HEK293 (cell line): ENCODE results near the gene MAP3K5.

Experiments used
- CTCF ChIP-seq: fragments of 450-650 bp; formaldehyde crosslinking; IDR thresholded peaks from 2 replicates; pipeline ENCODE4 v1.5.1; 2016; ENCODE audit warnings: missing biosample characterization, missing genetic modification characterization
- REST ChIP-seq: fragments of 450-650 bp; formaldehyde crosslinking; IDR thresholded peaks from 2 replicates; pipeline ENCODE4 v1.5.1; 2016; ENCODE audit warnings: missing biosample characterization, missing genetic modification characterization
- ZBTB1 ChIP-seq: fragments of 450-650 bp; formaldehyde crosslinking; IDR thresholded peaks from 2 replicates; pipeline ENCODE4 v1.5.1; 2016; ENCODE audit warnings: missing biosample characterization, missing genetic modification characterization
- ZBTB21 ChIP-seq: fragments of 450-650 bp; formaldehyde crosslinking; IDR thresholded peaks from 2 replicates; pipeline ENCODE4 v1.5.1; 2017; ENCODE audit warnings: missing biosample characterization, missing genetic modification characterization
- ZBTB49 ChIP-seq: fragments of 450-650 bp; formaldehyde crosslinking; IDR thresholded peaks from 2 replicates; pipeline ENCODE4 v1.5.1; 2016; ENCODE audit warnings: missing biosample characterization, missing genetic modification characterization, low read depth
- ZNF157 ChIP-seq: fragments of 450-650 bp; formaldehyde crosslinking; IDR thresholded peaks from 2 replicates; pipeline ENCODE4 v1.5.1; 2016; ENCODE audit warnings: missing biosample characterization, missing genetic modification characterization
- ZNF274 ChIP-seq, 2 experiments: fragments of 200-500 bp in 1 of 2; fragments of 450-650 bp in 1 of 2; sonication (Bioruptor generic) in 1 of 2; formaldehyde crosslinking in 1 of 2; IDR thresholded peaks; 2 replicates each; pipeline versions ENCODE4 v1.5.1 to v1.6.1; 2014 to 2016; ENCODE audit warnings: borderline replicate concordance in 1 of 2, inconsistent platforms in 1 of 2, low read length in 1 of 2, missing biosample characterization in 1 of 2, missing genetic modification characterization in 1 of 2
- ZNF292 ChIP-seq: fragments of 450-650 bp; formaldehyde crosslinking; IDR thresholded peaks from 2 replicates; pipeline ENCODE4 v1.5.1; 2016; ENCODE audit warnings: low read depth, missing biosample characterization, missing genetic modification characterization, borderline replicate concordance
- ZNF426 ChIP-seq: fragments of 450-650 bp; formaldehyde crosslinking; IDR thresholded peaks from 2 replicates; pipeline ENCODE4 v1.5.1; 2017; ENCODE audit warnings: missing biosample characterization, missing genetic modification characterization, mild to moderate bottlenecking, inconsistent platforms, moderate library complexity
- ZNF521 ChIP-seq: fragments of 450-650 bp; formaldehyde crosslinking; IDR thresholded peaks from 2 replicates; pipeline ENCODE4 v1.5.1; 2017; ENCODE audit warnings: missing biosample characterization, mild to moderate bottlenecking, missing genetic modification characterization
- ZNF670 ChIP-seq: fragments of 450-650 bp; formaldehyde crosslinking; IDR thresholded peaks from 2 replicates; pipeline ENCODE4 v1.5.1; 2016; ENCODE audit warnings: missing biosample characterization, missing genetic modification characterization, low read depth
- ZNF704 ChIP-seq: fragments of 450-650 bp; formaldehyde crosslinking; IDR thresholded peaks from 2 replicates; pipeline ENCODE4 v1.5.1; 2016; ENCODE audit warnings: missing biosample characterization, missing genetic modification characterization
- ZNF707 ChIP-seq: fragments of 450-650 bp; formaldehyde crosslinking; IDR thresholded peaks from 2 replicates; pipeline ENCODE4 v1.5.1; 2016; ENCODE audit warnings: missing biosample characterization, missing genetic modification characterization

- TF ChIP-seq CTCF (tag by site-specific recombination) (no peak), ZBTB49 (tag by site-specific recombination) (no peak), ZNF521 (tag by site-specific recombination) (no peak), ZNF670 (tag by site-specific recombination) (no peak), ZNF704 (tag by site-specific recombination) (no peak), ZNF707 (tag by site-specific recombination) (no peak), ZNF426 (tag by site-specific recombination) (no peak), REST (tag by site-specific recombination) (no peak), ZBTB1 (tag by site-specific recombination) (no peak), ZNF157 (no peak), ZNF274 (IDR thresholded peaks at IDR 0.05; ENCODE audit: low read length) (no peak), ZNF274 (tag by site-specific recombination; IDR thresholded peaks at IDR 0.05; ENCODE audit: borderline replicate concordance) (no peak), ZBTB21 (tag by site-specific recombination) (no peak), ZNF292 (tag by site-specific recombination) (no peak)
Observed at GRCh38 chr6:136544326-136544725, 248.0 kb downstream of the MAP3K5 start.
